ENCODE data around the gene DFFB.
"Not testable (repeated sequence)": the region's sequence is repeated elsewhere in the genome, so short reads cannot be mapped to it uniquely, and the experiment has no call there.

The DFFB gene

GRCh38 chr1:3856923-3857790, at the start of gene DFFB, which contains the start of gene CEP104:
DFFB (plus strand) TSS chr1:3857476; CDS start chr1:3857604, 128 bp downstream.
CEP104 (minus strand) TSS chr1:3857211; CDS start chr1:3852407, 4,804 bp downstream.
- DNase-seq (ENCODE audit: low read depth in 2 of 2), result peak; percentile 92 to 95

- no peak for DNase-seq (ENCODE audit: low read depth in 2 of 2)
These were observed 49.5 kb upstream of the DFFB start for GRCh38 chr1:3807769-3808168.

GRCh38 chr1:3809680-3810079, 47.6 kb upstream of the DFFB start:
- DNase-seq (ENCODE audit: low read depth in 2 of 2), result no peak

GRCh38 chr1:3810149-3810761, 47.0 kb upstream of the DFFB start:
- DNase-seq (ENCODE audit: low read depth in 2 of 2), result not testable (repeated sequence)

GRCh38 chr1:3811595-3811911, 45.7 kb upstream of the DFFB start:
- no peak for DNase-seq (ENCODE audit: low read depth in 2 of 2)

GRCh38 chr1:3814065-3814464, 43.2 kb upstream of the DFFB start:
- DNase-seq (ENCODE audit: low read depth in 2 of 2), result no peak

GRCh38 chr1:3814771-3815561, 42.3 kb upstream of the DFFB start:
- no peak for DNase-seq (ENCODE audit: low read depth in 2 of 2)

- DNase-seq (ENCODE audit: low read depth in 2 of 2), result no peak
These were observed 40.7 kb upstream of the DFFB start for GRCh38 chr1:3816331-3817137.

GRCh38 chr1:3817138-3817740, 40.0 kb upstream of the DFFB start:
- DNase-seq (ENCODE audit: low read depth in 2 of 2), result no peak

GRCh38 chr1:3817821-3818597, 39.3 kb upstream of the DFFB start:
- DNase-seq (ENCODE audit: low read depth in 2 of 2), result no peak

- DNase-seq (ENCODE audit: low read depth in 2 of 2), result no peak
These were observed 37.5 kb upstream of the DFFB start for GRCh38 chr1:3819771-3820200.

GRCh38 chr1:3820316-3820715, 37.0 kb upstream of the DFFB start:
- DNase-seq (ENCODE audit: low read depth in 2 of 2), result no peak

GRCh38 chr1:3821004-3821403, 36.3 kb upstream of the DFFB start:
- DNase-seq (ENCODE audit: low read depth in 2 of 2), result no peak

- DNase-seq (ENCODE audit: low read depth in 2 of 2), result no peak
These were observed 35.8 kb upstream of the DFFB start for GRCh38 chr1:3821447-3821846.

- DNase-seq (ENCODE audit: low read depth in 2 of 2), result no peak
These were observed 35.4 kb upstream of the DFFB start for GRCh38 chr1:3821908-3822307.

- no peak for DNase-seq (ENCODE audit: low read depth in 2 of 2)
These were observed 34.9 kb upstream of the DFFB start for GRCh38 chr1:3822421-3822820.

GRCh38 chr1:3824650-3825049, 32.6 kb upstream of the DFFB start:
- no peak for DNase-seq (ENCODE audit: low read depth in 2 of 2)

- DNase-seq (ENCODE audit: low read depth in 2 of 2), result no peak
These were observed 31.9 kb upstream of the DFFB start for GRCh38 chr1:3825356-3825755.

GRCh38 chr1:3827813-3828307, 29.4 kb upstream of the DFFB start:
- no peak for DNase-seq (ENCODE audit: low read depth in 2 of 2)

GRCh38 chr1:3828391-3828790, 28.9 kb upstream of the DFFB start:
- no peak for DNase-seq (ENCODE audit: low read depth in 2 of 2)
